CD14-positive monocyte (primary cell): ENCODE measurements around the gene PEX26. TPM values are rescaled to one million over a fixed set of nuclear protein-coding genes. Genes with fewer than 3 reads are reported as not detected.
"Not testable (repeated sequence)": the region's sequence is repeated elsewhere in the genome, so short reads cannot be mapped to it uniquely, and the experiment has no call there.

ENCODE experiments used
- DNase-seq, 3 donors: peaks; one replicate each; pipeline ENCODE4 v3.0.0-alpha.2; 2011 to 2022
- H2AFZ ChIP-seq: 2 replicates; pipeline ENCODE4 v1.6.0; 2012; ENCODE audit warnings: mild to moderate bottlenecking, low read depth, low read length, inconsistent platforms; ENCODE audit not compliant: insufficient read depth, poor library complexity, severe bottlenecking
- H3K27ac ChIP-seq, 2 donors: 1 replicate in 1 of 2; 2 replicates in 1 of 2; pipeline ENCODE4 v1.5.1; 2012 to 2013; ENCODE audit warnings: low read length in 2 of 2, control low read depth in 1 of 2, inconsistent platforms in 1 of 2, low read depth in 1 of 2, mild to moderate bottlenecking in 1 of 2
- H3K27me3 ChIP-seq, 2 donors: one replicate each; pipeline versions ENCODE4 v1.6.0 to v1.6.1; 2011 to 2013; ENCODE audit warnings: low read length in 2 of 2; ENCODE audit not compliant: control insufficient read depth in 2 of 2, insufficient read depth in 2 of 2
- H3K36me3 ChIP-seq, 2 donors: replicated peaks in 1 of 2; 1 replicate in 1 of 2; 2 replicates in 1 of 2; pipeline versions ENCODE4 v1.5.1 to v1.6.1; 2012 to 2013; ENCODE audit warnings: low read length in 2 of 2, control low read depth in 1 of 2, inconsistent platforms in 1 of 2, mild to moderate bottlenecking in 1 of 2; ENCODE audit not compliant: insufficient read depth in 2 of 2, control insufficient read depth in 1 of 2
- H3K4me1 ChIP-seq, 2 donors: 1 replicate in 1 of 2; 2 replicates in 1 of 2; pipeline versions ENCODE4 v1.5.1 to v1.6.1; 2012 to 2013; ENCODE audit warnings: low read length in 2 of 2, control low read depth in 1 of 2, inconsistent platforms in 1 of 2, mild to moderate bottlenecking in 1 of 2, moderate library complexity in 1 of 2; ENCODE audit not compliant: insufficient read depth in 2 of 2, control insufficient read depth in 1 of 2
- H3K4me2 ChIP-seq: replicated peaks from 2 replicates; pipeline ENCODE3; 2012; ENCODE audit warnings: low read length, moderate library complexity, mild to moderate bottlenecking; ENCODE audit not compliant: poor library complexity, severe bottlenecking; ENCODE audit errors: extremely low read depth
- H3K4me3 ChIP-seq, 3 experiments: fragments of 200-600 bp in 1 of 3; sonication (generic) in 1 of 3; replicated peaks in 1 of 3; 1 replicate in 2 of 3; 2 replicates in 1 of 3; pipeline ENCODE4 v1.5.1; 2011 to 2013; ENCODE audit warnings: low read length in 3 of 3, mild to moderate bottlenecking in 3 of 3, control low read depth in 2 of 3, low read depth in 2 of 3, inconsistent platforms in 1 of 3, moderate library complexity in 1 of 3
- H3K79me2 ChIP-seq: 2 replicates; pipeline ENCODE4 v1.6.0; 2012; ENCODE audit warnings: mild to moderate bottlenecking, control low read depth, inconsistent platforms, low read length, moderate library complexity; ENCODE audit not compliant: insufficient read depth
- H3K9ac ChIP-seq: 2 replicates; pipeline ENCODE4 v1.6.0; 2017; ENCODE audit warnings: low read length, mild to moderate bottlenecking; ENCODE audit not compliant: insufficient read depth, poor library complexity, severe bottlenecking
- H3K9me3 ChIP-seq, 2 donors: replicated peaks in 1 of 2; 1 replicate in 1 of 2; 2 replicates in 1 of 2; pipeline versions ENCODE4 v1.5.1 to v1.6.1; 2012 to 2013; ENCODE audit warnings: low read length in 2 of 2, control low read depth in 1 of 2; ENCODE audit not compliant: control insufficient read depth in 1 of 2, insufficient read depth in 1 of 2
- H4K20me1 ChIP-seq: 2 replicates; pipeline ENCODE4 v1.6.0; 2012; ENCODE audit warnings: mild to moderate bottlenecking, low read length, control low read depth, moderate library complexity; ENCODE audit not compliant: insufficient read depth
- H3K27ac Mint-ChIP-seq, 7 donors: one replicate each; pipeline ENCODE4 v1.8.0; 2020; ENCODE audit warnings: mild to moderate bottlenecking in 7 of 7, mixed read lengths in 7 of 7, moderate library complexity in 6 of 7, inconsistent platforms in 2 of 7
- H3K27me3 Mint-ChIP-seq, 3 donors: one replicate each; pipeline ENCODE4 v1.8.0; 2021 to 2022; ENCODE audit warnings: low read depth in 3 of 3, mild to moderate bottlenecking in 3 of 3, mixed read lengths in 3 of 3, moderate library complexity in 3 of 3, inconsistent platforms in 1 of 3
- H3K36me3 Mint-ChIP-seq, 2 donors: one replicate each; pipeline ENCODE4 v1.8.0; 2020; ENCODE audit warnings: mixed read lengths in 2 of 2, inconsistent platforms in 1 of 2, mild to moderate bottlenecking in 1 of 2
- H3K4me1 Mint-ChIP-seq: one replicate; pipeline ENCODE4 v1.8.0; 2020; ENCODE audit warnings: mild to moderate bottlenecking, mixed read lengths
- H3K4me3 Mint-ChIP-seq, 2 donors: one replicate each; pipeline ENCODE4 v1.8.0; 2020; ENCODE audit warnings: mild to moderate bottlenecking in 2 of 2, mixed read lengths in 2 of 2, moderate library complexity in 1 of 2
- H3K9me3 Mint-ChIP-seq, 7 donors: one replicate each; pipeline ENCODE4 v1.8.0; 2020 to 2022; ENCODE audit warnings: mixed read lengths in 7 of 7, mild to moderate bottlenecking in 6 of 7, moderate library complexity in 6 of 7, inconsistent platforms in 2 of 7
- CTCF ChIP-seq: fragments of 200-600 bp; IDR thresholded peaks from one replicate; pipeline ENCODE4 v1.8.0; 2022; ENCODE audit warnings: antibody characterized with exemption, mild to moderate bottlenecking
- WGBS: methylation state at CpG from one replicate; pipeline ENCODE4 v1.1.5; 2013; ENCODE audit warnings: missing lambda C conversion rate; ENCODE audit not compliant: insufficient coverage; 5-methylcytosine and 5-hydroxymethylcytosine counted together
- intact Hi-C, 2 donors: fragments of 100-400 bp; cut with micrococcal nuclease; formaldehyde crosslinking; loops; one replicate each; pipeline versions ENCODE4 v1.15.0 to v1.15.1; 2023
- polyA plus RNA-seq, 3 donors: library from polyadenylated mRNA; depleted of rRNA in 1 of 3; unstranded in 2 of 3; stranded (reverse) in 1 of 3; fragments of 300-500 nt in 2 of 3; fragments of >200 nt in 1 of 3; fragmentation: Illumina TruSeq in 2 of 3; gene quantifications; 1 replicate in 2 of 3; 2 replicates in 1 of 3; pipeline ENCODE4 v1.2.3, GENCODE V29; 2012 to 2021

PEX26 gene
- polyA plus RNA-seq, 3 donors, result 3.4 to 8.6 (median 3.7) TPM

GRCh38 chr22:18053216-18053946 is 24.4 kb upstream of the PEX26 start:
- H4K20me1 ChIP-seq, H2AFZ ChIP-seq, H3K4me1 Mint-ChIP-seq, H3K4me2 ChIP-seq, intact Hi-C loops, H3K4me3 ChIP-seq, H3K9me3 Mint-ChIP-seq, H3K79me2 ChIP-seq, H3K9ac ChIP-seq, H3K27ac Mint-ChIP-seq, H3K4me1 ChIP-seq, H3K36me3 Mint-ChIP-seq, H3K36me3 ChIP-seq, H3K9me3 ChIP-seq, DNase-seq, H3K4me3 Mint-ChIP-seq, H3K27ac ChIP-seq, H3K27me3 ChIP-seq: not testable (repeated sequence)
- H3K27me3 Mint-ChIP-seq, result peaks cover 7 to 12% (median 12%) of the 10 kb centered on the region in 3 donors
- WGBS, result 93% methylated on average over 9 of the region's 49 CpGs

- Histone ChIP-seq H3K4me3 (no peak overlapping the region), H3K9ac (no peak overlapping the region), H3K9me3 (no peaks in the 10 kb centered on the region), H4K20me1 (no peaks in the 10 kb centered on the region), H3K36me3 (no peaks in the 10 kb centered on the region), H2AFZ (no peak overlapping the region), H3K79me2 (no peaks in the 10 kb centered on the region), H3K27me3 (no peaks in the 10 kb centered on the region), H3K4me2 (no peak overlapping the region), H3K4me1 (no peaks in the 10 kb centered on the region), H3K27ac (no peak overlapping the region)
- intact Hi-C loops, result no loop called here
- no peak for TF ChIP-seq CTCF
- Mint-ChIP-seq H3K9me3 (peaks cover 0 to 3% (median 0%) of the 10 kb centered on the region in 7 donors), H3K27ac (no peak overlapping the region), H3K4me1 (no peaks in the 10 kb centered on the region), H3K4me3 (no peak overlapping the region), H3K36me3 (no peaks in the 10 kb centered on the region), H3K27me3 (peaks cover 2 to 9% (median 3%) of the 10 kb centered on the region in 3 donors)
- DNase-seq, result no peak
- 92% methylated on average over 4 of the region's 7 CpGs for WGBS
Measured at GRCh38 chr22:18055619-18056160, 22.1 kb upstream of the PEX26 start.
